Measurements from ENCODE around the gene DPH2. TPM values are rescaled to one million over a fixed set of nuclear protein-coding genes. Genes with fewer than 3 reads are reported as not detected.
A peak's percentile ranks its signal among the peaks of the same experiment; 100 is the strongest.

DPH2 gene
- total and polyA plus RNA-seq, 12 donors: 12.0 to 48.0 (median 24.5) TPM

- DNase-seq: peak in 1 of 7 donors; percentile 39
- TF ChIP-seq POLR2A (IDR thresholded peaks at IDR 0.05): no peak
- TF ChIP-seq CTCF (IDR thresholded peaks at IDR 0.05): no peak
- intact Hi-C loops (cut with DNase I): no loop called here
- Histone ChIP-seq H3K4me3 (no peak overlapping the region), H3K27me3 (no peaks in the 10 kb centered on the region), H3K27ac (no peak overlapping the region), H3K4me1 (replicated peaks in 1 of 2) (peaks cover 10 to 12% of the 10 kb centered on the region in 2 donors), H3K36me3 (replicated peaks in 1 of 2) (peaks cover 0 to 21% of the 10 kb centered on the region in 2 donors), H3K9me3 (replicated peaks in 1 of 3) (no peaks in the 10 kb centered on the region)
- WGBS, 4 donors: 80 to 91% (median 88%) methylated on average over 6 of the region's 6 CpGs
Measured at GRCh38 chr1:43968348-43968948, 1.4 kb upstream of the DPH2 start.

GRCh38 chr1:43969416-43969745 lies 429 bp upstream of the DPH2 start:
- intact Hi-C loops (cut with DNase I): no loop called here
- WGBS, 4 donors: 40 to 53% (median 45%) methylated on average over 7 of the region's 7 CpGs

GRCh38 chr1:43970502-43970901 lies 692 bp downstream of the DPH2 start:
- H3K27ac ChIP-seq: no peak overlapping the region
- H3K36me3 ChIP-seq (replicated peaks in 1 of 2): peaks cover 0 to 17% of the 10 kb centered on the region in 2 donors
- peak in 1 of 7 donors; percentile 50 for DNase-seq
- no peaks in the 10 kb centered on the region for H3K27me3 ChIP-seq
- peaks cover 10 to 19% of the 10 kb centered on the region in 2 donors for H3K4me1 ChIP-seq (replicated peaks in 1 of 2)
- 32 to 44% (median 36%) methylated on average over 5 of the region's 5 CpGs for WGBS, 4 donors
- H3K9me3 ChIP-seq (replicated peaks in 1 of 3): no peaks in the 10 kb centered on the region
- no peak for TF ChIP-seq CTCF (IDR thresholded peaks at IDR 0.05)
- TF ChIP-seq POLR2A (IDR thresholded peaks at IDR 0.05): no peak
- intact Hi-C loops (cut with DNase I): no loop called here
- peak overlapping the region in 3 of 4 donors; percentile 74 to 96 (median 85) for H3K4me3 ChIP-seq

More at GRCh38 chr1:43969416-43969745, 429 bp upstream of the DPH2 start:
- DNase-seq: no peak
- TF ChIP-seq CTCF (IDR thresholded peaks at IDR 0.05) (peak in 1 of 6 experiments; percentile 2), POLR2A (IDR thresholded peaks at IDR 0.05) (no peak)
- H3K36me3 ChIP-seq (replicated peaks in 1 of 2): peaks cover 0 to 21% of the 10 kb centered on the region in 2 donors
- peak overlapping the region in 1 of 4 donors; percentile 74 for H3K4me3 ChIP-seq
- H3K4me1 ChIP-seq (replicated peaks in 1 of 2): peaks cover 10 to 18% of the 10 kb centered on the region in 2 donors
- H3K27ac ChIP-seq: no peak overlapping the region
- H3K9me3 ChIP-seq (replicated peaks in 1 of 3): no peaks in the 10 kb centered on the region
- no peaks in the 10 kb centered on the region for H3K27me3 ChIP-seq

GRCh38 chr1:43970911-43971310 lies 1.1 kb downstream of the DPH2 start:
- Histone ChIP-seq H3K27me3 (no peaks in the 10 kb centered on the region), H3K9me3 (replicated peaks in 1 of 3) (no peaks in the 10 kb centered on the region), H3K27ac (no peak overlapping the region), H3K36me3 (replicated peaks in 1 of 2) (peaks cover 0 to 17% of the 10 kb centered on the region in 2 donors), H3K4me1 (replicated peaks in 1 of 2) (peaks cover 14 to 23% of the 10 kb centered on the region in 2 donors), H3K4me3 (no peak overlapping the region)
- no peak for DNase-seq
- 52 to 75% (median 57%) methylated on average over 6 to 9 of the region's 9 CpGs for WGBS, 4 donors
- intact Hi-C loops (cut with DNase I): no loop called here
- no peak for TF ChIP-seq POLR2A (IDR thresholded peaks at IDR 0.05)
- no peak for TF ChIP-seq CTCF (IDR thresholded peaks at IDR 0.05)

All from adrenal gland (tissue), 12 donors.